Prostate gland (tissue), 2 donors: ENCODE results near the gene PDIA4.

Experiments used
- CTCF ChIP-seq, 4 experiments: fragments of 200-600 bp in 2 of 4; fragments of 450-650 bp in 2 of 4; sonication (generic) in 2 of 4; IDR thresholded peaks; 1 replicate in 3 of 4; 2 replicates in 1 of 4; pipeline ENCODE4 v1.5.1; 2016 to 2019; ENCODE audit warnings: antibody characterized with exemption in 4 of 4, mild to moderate bottlenecking in 2 of 4, moderate library complexity in 2 of 4
- POLR2A ChIP-seq: fragments of 450-650 bp; IDR thresholded peaks from one replicate; pipeline ENCODE4 v1.6.1; 2016; ENCODE audit warnings: antibody characterized with exemption, mild to moderate bottlenecking
- POLR2AphosphoS5 ChIP-seq: sonication (generic); formaldehyde crosslinking; IDR thresholded peaks from one replicate; pipeline ENCODE4 v1.6.1; 2017; ENCODE audit warnings: antibody characterized with exemption

DNA sequence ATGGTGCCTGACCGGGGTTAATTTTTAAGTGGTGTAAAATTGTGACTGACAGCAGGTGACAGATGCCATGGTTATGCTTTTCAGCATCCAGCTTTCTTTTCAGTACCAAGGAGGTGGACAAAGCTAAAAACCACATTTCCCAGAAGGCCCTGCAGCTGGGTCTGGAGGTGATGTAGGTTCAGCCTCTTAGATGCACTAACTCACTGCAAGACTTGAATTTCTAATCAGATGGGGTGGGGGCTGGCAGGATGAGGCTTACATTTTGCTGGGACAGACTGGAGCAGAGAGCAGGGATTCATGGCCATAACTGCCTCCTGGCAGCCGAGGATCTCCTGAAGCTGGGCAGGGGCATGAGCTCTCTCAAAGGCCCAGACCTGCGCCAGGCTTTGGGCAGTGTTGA lies 52.4 kb downstream of the PDIA4 start:
- TF ChIP-seq POLR2A (no peak), CTCF (IDR thresholded peaks at IDR 0.05) (no peak), POLR2AphosphoS5 (no peak)
